Activated CD8-positive, alpha-beta T cell treated with anti-CD3 and anti-CD28 coated beads for 36 hours (primary cell): ENCODE measurements around the gene TCF12. TPM values are rescaled to one million over a fixed set of nuclear protein-coding genes. Genes with fewer than 3 reads are reported as not detected.

ENCODE experiments used
- ATAC-seq: fragments of 200-7000 bp; cut with Tn5 transposase; one replicate; pipeline ENCODE4 v1.10.0; 2021; ENCODE audit warnings: mild to moderate bottlenecking, moderate library complexity
- CTCF ChIA-PET: fragments of 350-600 bp; sonication (Branson Sonifier 250); formaldehyde crosslinking; loops from one replicate; lab custom pipeline; 2021; ENCODE audit warnings: antibody characterized with exemption; lab: Charles Lee
- POLR2A ChIA-PET: fragments of 350-600 bp; sonication (Branson Sonifier 250); formaldehyde crosslinking; loops from one replicate; lab custom pipeline; 2021; ENCODE audit warnings: antibody characterized with exemption; lab: Charles Lee
- DNase-seq: peaks from one replicate; pipeline ENCODE4 v3.0.0-alpha.2; 2020
- H3K27ac Mint-ChIP-seq: one replicate; pipeline ENCODE4 v1.8.0; 2021; ENCODE audit warnings: mild to moderate bottlenecking, mixed read lengths
- H3K27me3 Mint-ChIP-seq: one replicate; pipeline ENCODE4 v1.8.0; 2021; ENCODE audit warnings: mixed read lengths
- H3K36me3 Mint-ChIP-seq: one replicate; pipeline ENCODE4 v1.8.0; 2021; ENCODE audit warnings: low read depth, mixed read lengths
- H3K4me1 Mint-ChIP-seq: one replicate; pipeline ENCODE4 v1.8.0; 2021; ENCODE audit warnings: low read depth, mixed read lengths
- H3K4me3 Mint-ChIP-seq: one replicate; pipeline ENCODE4 v1.8.0; 2021; ENCODE audit warnings: mild to moderate bottlenecking, moderate library complexity, mixed read lengths
- H3K9me3 Mint-ChIP-seq: one replicate; pipeline ENCODE4 v1.8.0; 2021; ENCODE audit warnings: mixed read lengths
- CTCF ChIP-seq: fragments of 200-600 bp; IDR thresholded peaks from one replicate; pipeline ENCODE4 v1.8.0; 2022; ENCODE audit warnings: antibody characterized with exemption, mild to moderate bottlenecking
- intact Hi-C: fragments of 100-400 bp; cut with micrococcal nuclease; formaldehyde crosslinking; loops from one replicate; pipeline ENCODE4 v1.10.0; 2022
- total RNA-seq, 2 experiments: library from RNA; stranded (reverse); gene quantifications; one replicate each; pipeline ENCODE4 v1.2.3, GENCODE V29; 2021

The TCF12 gene
- total RNA-seq, 2 experiments from 2014 or later: 60.5 to 67.4 TPM

- peaks cover 19% of the 10 kb centered on the region for H3K4me1 Mint-ChIP-seq
- H3K4me3 Mint-ChIP-seq: no peak overlapping the region
- CTCF ChIA-PET: interaction anchor here (1.3 kb wide), 1 partner anchor 9 kb away, joined by 5 read pairs; no protein-coding TSS in a partner anchor
- TF ChIP-seq CTCF: no peak
- ATAC-seq: no peak
- no peaks in the 10 kb centered on the region for H3K36me3 Mint-ChIP-seq
- DNase-seq: no peak
- H3K27me3 Mint-ChIP-seq: no peaks in the 10 kb centered on the region
- intact Hi-C loops: no loop called here
- no peaks in the 10 kb centered on the region for H3K9me3 Mint-ChIP-seq
- H3K27ac Mint-ChIP-seq: no peak overlapping the region
- POLR2A ChIA-PET: no interaction called here
These were observed 165.7 kb downstream of the TCF12 start for GRCh38 chr15:57084192-57084591.

- TF ChIP-seq CTCF: no peak
- H3K36me3 Mint-ChIP-seq: no peaks in the 10 kb centered on the region
- no peaks in the 10 kb centered on the region for H3K9me3 Mint-ChIP-seq
- DNase-seq (no peak), ATAC-seq (no peak)
- H3K4me3 Mint-ChIP-seq: no peak overlapping the region
- no peaks in the 10 kb centered on the region for H3K27me3 Mint-ChIP-seq
- intact Hi-C loops: no loop called here
- H3K27ac Mint-ChIP-seq: no peak overlapping the region
- POLR2A ChIA-PET: no interaction called here
- peaks cover 13% of the 10 kb centered on the region for H3K4me1 Mint-ChIP-seq
- CTCF ChIA-PET: interaction anchor here (1.8 kb wide), 1 partner anchor 10 kb away, joined by 6 read pairs; no protein-coding TSS in a partner anchor
These were observed 166.8 kb downstream of the TCF12 start for GRCh38 chr15:57085267-57085666.

GRCh38 chr15:57086857-57087427, 168.5 kb downstream of the TCF12 start:
- Mint-ChIP-seq H3K27me3 (no peaks in the 10 kb centered on the region), H3K27ac (no peak overlapping the region), H3K9me3 (no peaks in the 10 kb centered on the region), H3K4me1 (peaks cover 8% of the 10 kb centered on the region), H3K36me3 (peaks cover 4% of the 10 kb centered on the region), H3K4me3 (no peak overlapping the region)
- POLR2A ChIA-PET: no interaction called here
- no peak for ATAC-seq
- DNase-seq: no peak
- intact Hi-C loops: no loop called here
- TF ChIP-seq CTCF: no peak
- CTCF ChIA-PET: no interaction called here

- no peak overlapping the region for H3K4me3 Mint-ChIP-seq
- intact Hi-C loops: no loop called here
- ChIA-PET POLR2A (no interaction called here), CTCF (interaction anchor here (1.2 kb wide), 1 partner anchor 10 kb away, joined by 3 read pairs; no protein-coding TSS in a partner anchor)
- H3K4me1 Mint-ChIP-seq: peaks cover 9% of the 10 kb centered on the region
- no peaks in the 10 kb centered on the region for H3K9me3 Mint-ChIP-seq
- no peaks in the 10 kb centered on the region for H3K27me3 Mint-ChIP-seq
- peaks cover 14% of the 10 kb centered on the region for H3K36me3 Mint-ChIP-seq
- H3K27ac Mint-ChIP-seq: no peak overlapping the region
- ATAC-seq: no peak
- no peak for DNase-seq
- TF ChIP-seq CTCF: no peak
These were observed 171.5 kb downstream of the TCF12 start for GRCh38 chr15:57089815-57090495.

- H3K27ac Mint-ChIP-seq: no peak overlapping the region
- ATAC-seq (no peak), DNase-seq (no peak)
- H3K36me3 Mint-ChIP-seq: peaks cover 16% of the 10 kb centered on the region
- TF ChIP-seq CTCF: no peak
- H3K9me3 Mint-ChIP-seq: no peaks in the 10 kb centered on the region
- peaks cover 9% of the 10 kb centered on the region for H3K4me1 Mint-ChIP-seq
- intact Hi-C loops: no loop called here
- ChIA-PET POLR2A (no interaction called here), CTCF (interaction anchor here (1.2 kb wide), 1 partner anchor 10 kb away, joined by 3 read pairs; no protein-coding TSS in a partner anchor)
- no peaks in the 10 kb centered on the region for H3K27me3 Mint-ChIP-seq
- H3K4me3 Mint-ChIP-seq: no peak overlapping the region
These were observed 172.0 kb downstream of the TCF12 start for GRCh38 chr15:57090496-57090859.
